GM12872 (cell line): ENCODE results near the gene RNF19B.

ENCODE experiments used
- CTCF ChIP-seq: IDR thresholded peaks from 3 replicates; pipeline ENCODE4 v1.5.1; 2011; ENCODE audit warnings: low read depth, mild to moderate bottlenecking, low read length, moderate library complexity; ENCODE audit not compliant: insufficient read depth

Gene RNF19B

GRCh38 chr1:32894681-32895080 is 69.9 kb downstream of the RNF19B start:
- TF ChIP-seq CTCF, result no peak

GRCh38 chr1:32894019-32894600 is 70.5 kb downstream of the RNF19B start:
- no peak for TF ChIP-seq CTCF

GRCh38 chr1:32893198-32894018 is 71.2 kb downstream of the RNF19B start:
- TF ChIP-seq CTCF, result no peak; the same call in 2 of the 3 replicates

- peak; percentile 62 for TF ChIP-seq CTCF
Measured at GRCh38 chr1:32892368-32893197, 72.0 kb downstream of the RNF19B start.

- TF ChIP-seq CTCF, result no peak
Measured at GRCh38 chr1:32891630-32892029, 73.0 kb downstream of the RNF19B start.

- no peak for TF ChIP-seq CTCF
Measured at GRCh38 chr1:32891241-32891570, 73.4 kb downstream of the RNF19B start.

GRCh38 chr1:32890516-32891240 is 73.9 kb downstream of the RNF19B start:
- TF ChIP-seq CTCF, result no peak
